Measurements from ENCODE around the gene EFNA1.
"Not testable (repeated sequence)": the region's sequence is repeated elsewhere in the genome, so short reads cannot be mapped to it uniquely, and the experiment has no call there.

Gene EFNA1

GRCh38 chr1:155160128-155160527, 32.5 kb downstream of the EFNA1 start:
- no peak for DNase-seq

GRCh38 chr1:155162631-155163030, 35.0 kb downstream of the EFNA1 start:
- DNase-seq = not testable (repeated sequence)

- DNase-seq = not testable (repeated sequence)
Measured at GRCh38 chr1:155163785-155164184, 36.1 kb downstream of the EFNA1 start.

GRCh38 chr1:155164625-155165024, 36.9 kb downstream of the EFNA1 start:
- not testable (repeated sequence) for DNase-seq

- peak; percentile 54 for DNase-seq
Measured at GRCh38 chr1:155166051-155166470, 38.4 kb downstream of the EFNA1 start.

- peak; percentile 57 for DNase-seq
Measured at GRCh38 chr1:155166471-155167165, 38.9 kb downstream of the EFNA1 start.

- peak; percentile 94 for DNase-seq
Measured at GRCh38 chr1:155167166-155168104, 39.8 kb downstream of the EFNA1 start.

- not testable (repeated sequence) for DNase-seq
Measured at GRCh38 chr1:155168105-155168445, 40.4 kb downstream of the EFNA1 start.

- peak; percentile 36 for DNase-seq
Measured at GRCh38 chr1:155168456-155169210, 41.0 kb downstream of the EFNA1 start.

GRCh38 chr1:155169541-155169940, 41.9 kb downstream of the EFNA1 start:
- peak; percentile 24 for DNase-seq

GRCh38 chr1:155170101-155170785, 42.6 kb downstream of the EFNA1 start:
- peak; percentile 14 for DNase-seq

- DNase-seq = peak; percentile 7
Measured at GRCh38 chr1:155170806-155171205, 43.1 kb downstream of the EFNA1 start.

GRCh38 chr1:155171836-155172731, 44.4 kb downstream of the EFNA1 start:
- no peak for DNase-seq

GRCh38 chr1:155172732-155173477, 45.2 kb downstream of the EFNA1 start, which contains the start of gene KRTCAP2:
Gene KRTCAP2, minus strand, starts transcription at chr1:155173304. Its CDS starts 80 bp downstream, at chr1:155173224.
- DNase-seq = peak; percentile 97

GRCh38 chr1:155173478-155174323, 46.0 kb downstream of the EFNA1 start, which contains the start of gene TRIM46:
Gene TRIM46, plus strand, starts transcription at chr1:155173849. Its CDS starts 118 bp downstream, at chr1:155173967.
- peak; percentile 67 for DNase-seq

GRCh38 chr1:155174324-155175280, 46.9 kb downstream of the EFNA1 start:
- DNase-seq = peak; percentile 59

GRCh38 chr1:155175281-155175926, 47.7 kb downstream of the EFNA1 start:
- peak; percentile 42 for DNase-seq

- peak; percentile 43 for DNase-seq
Measured at GRCh38 chr1:155175927-155176371, 48.3 kb downstream of the EFNA1 start.
